T-helper 2 cell treated with Interferon-gamma antibody and Interleukin-4, amounts not matched to agents 100 ng/mL and 5 ng/mL, for 36 hours (primary cell): ENCODE measurements around the gene FREY1. TPM values are rescaled to one million over a fixed set of nuclear protein-coding genes. Genes with fewer than 3 reads are reported as not detected.

ENCODE experiments used
- intact Hi-C: fragments of 100-400 bp; cut with micrococcal nuclease; formaldehyde crosslinking; loops from one replicate; pipeline ENCODE4 v1.15.1; 2023
- total RNA-seq: library from RNA; stranded (reverse); gene quantifications from 2 replicates; pipeline ENCODE4 v1.2.3, GENCODE V29; 2022

The FREY1 gene
- total RNA-seq, 1 donor from 2014 or later = 4.4 TPM

DNA sequence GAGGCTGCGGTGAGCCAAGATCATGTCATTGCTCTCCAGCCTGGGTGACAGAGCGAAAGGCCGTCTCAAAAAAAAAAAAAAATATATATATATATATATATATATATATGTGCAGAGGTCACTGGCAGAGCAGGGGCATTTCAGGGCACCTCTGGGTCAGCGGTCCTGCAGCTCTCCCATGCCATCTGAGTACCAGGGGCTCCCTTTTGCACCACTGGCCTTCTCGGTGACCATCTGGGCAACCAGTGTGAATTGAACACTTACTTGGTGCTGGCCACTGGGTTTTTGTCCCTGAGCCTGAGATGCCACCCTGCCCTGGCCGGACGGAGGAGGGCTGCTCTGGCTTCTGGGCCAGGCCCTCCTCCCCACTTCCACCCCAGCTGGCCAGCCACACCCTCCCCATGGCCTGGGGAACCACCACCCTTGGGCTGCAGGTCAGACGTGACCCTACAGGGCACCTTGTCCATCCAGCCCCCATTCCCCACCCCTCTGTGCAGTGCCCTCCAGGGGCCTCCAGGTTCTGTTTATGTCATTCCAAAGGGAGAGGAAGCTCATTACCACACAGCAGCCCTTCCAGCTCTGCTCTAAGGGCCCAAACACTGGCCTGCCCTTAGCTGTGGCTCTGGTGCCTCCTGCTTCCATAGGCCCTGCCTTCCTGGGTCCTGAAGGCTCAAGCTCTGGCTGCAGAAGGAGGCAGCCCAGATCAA is 11.4 kb downstream of the FREY1 start:
- intact Hi-C loops = no loop called here

DNA sequence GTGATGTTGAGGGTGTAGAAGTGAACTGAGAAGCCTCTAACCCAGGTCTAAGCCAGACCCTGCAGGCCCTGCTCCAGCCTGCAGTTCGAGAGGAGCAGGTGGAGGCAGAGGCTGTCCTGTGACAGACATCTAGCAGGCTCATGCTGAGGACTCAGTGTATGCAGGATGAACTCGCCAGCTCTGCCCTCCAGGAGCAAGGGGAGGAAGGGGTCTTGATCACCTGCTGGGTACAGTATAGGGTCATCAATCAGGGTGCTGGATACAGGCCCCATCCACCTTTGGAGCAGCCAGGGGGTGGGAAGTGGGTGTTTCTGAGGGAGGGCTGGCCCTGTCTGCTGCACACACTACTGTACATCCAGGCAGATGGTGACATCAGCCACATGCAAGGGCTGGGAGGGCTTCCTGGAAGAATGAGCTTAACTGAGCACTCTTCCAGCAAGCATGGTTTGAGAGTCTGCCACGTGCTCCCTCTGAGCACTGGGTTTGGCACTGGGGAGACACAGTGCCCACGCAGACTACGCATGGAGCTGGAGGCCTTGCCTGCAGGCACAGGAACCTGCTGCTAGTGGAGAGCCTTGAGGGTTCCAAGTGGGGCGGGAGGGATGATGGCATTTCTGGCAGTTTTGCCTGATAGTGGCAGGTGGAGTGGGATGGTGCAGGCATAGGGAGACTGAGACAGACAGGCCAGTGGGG is 12.4 kb downstream of the FREY1 start:
- intact Hi-C loops = no loop called here

GRCh38 chr11:45892856-45893255 is 14.2 kb downstream of the FREY1 start:
- intact Hi-C loops = no loop called here

GRCh38 chr11:45890886-45891550 is 16.1 kb downstream of the FREY1 start:
- intact Hi-C loops = no loop called here

- intact Hi-C loops = loop anchor here (5.0 kb wide), 1 partner anchor 43 kb away; the partner anchor contains the start of gene CRY2
Observed at GRCh38 chr11:45889966-45890365, 17.1 kb downstream of the FREY1 start.

DNA sequence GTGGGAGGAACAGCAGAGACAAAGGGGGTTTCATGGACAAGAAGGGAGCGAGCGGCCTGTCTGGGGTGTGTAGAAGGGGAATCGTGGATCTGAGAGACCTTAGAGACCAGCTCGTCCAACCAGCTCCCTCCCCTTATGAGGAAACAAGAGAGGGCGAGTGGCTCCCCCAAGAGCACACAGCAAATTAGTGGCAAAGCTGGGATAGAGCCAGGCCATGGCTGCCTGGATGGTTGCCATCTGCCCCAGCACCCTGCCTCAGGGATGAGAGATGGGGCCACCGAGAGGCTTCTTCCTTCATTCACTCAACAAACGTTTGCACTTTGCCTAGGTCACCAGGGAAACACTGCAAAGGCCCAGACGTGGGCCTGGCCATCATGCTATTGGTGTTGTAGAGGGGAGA is 17.5 kb downstream of the FREY1 start:
- intact Hi-C loops = loop anchor here (5.0 kb wide), 1 partner anchor 42 kb away; the partner anchor contains the start of gene CRY2

DNA sequence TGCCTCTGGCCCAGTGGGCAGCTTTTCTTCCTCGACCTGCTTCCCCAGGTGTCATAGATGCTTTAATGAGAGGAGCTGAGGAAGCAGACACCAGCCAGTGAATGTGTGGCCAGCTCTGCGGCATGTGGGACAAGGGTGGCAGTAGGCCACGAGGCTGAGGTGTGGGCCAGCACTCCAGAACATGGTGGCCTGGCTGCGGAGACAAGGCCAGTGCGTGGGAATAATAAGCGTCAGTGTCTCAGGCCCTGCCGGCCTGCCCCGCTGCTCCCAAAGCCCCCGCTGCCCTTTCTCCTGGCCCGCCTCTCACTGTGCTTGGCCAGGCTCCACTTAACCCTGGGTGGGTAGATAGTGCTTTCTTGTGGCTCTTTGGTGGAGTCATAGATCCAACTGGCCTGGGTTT is 19.5 kb downstream of the FREY1 start:
- intact Hi-C loops = loop anchor here (5.0 kb wide), 1 partner anchor 40 kb away; the partner anchor contains the start of gene CRY2

DNA sequence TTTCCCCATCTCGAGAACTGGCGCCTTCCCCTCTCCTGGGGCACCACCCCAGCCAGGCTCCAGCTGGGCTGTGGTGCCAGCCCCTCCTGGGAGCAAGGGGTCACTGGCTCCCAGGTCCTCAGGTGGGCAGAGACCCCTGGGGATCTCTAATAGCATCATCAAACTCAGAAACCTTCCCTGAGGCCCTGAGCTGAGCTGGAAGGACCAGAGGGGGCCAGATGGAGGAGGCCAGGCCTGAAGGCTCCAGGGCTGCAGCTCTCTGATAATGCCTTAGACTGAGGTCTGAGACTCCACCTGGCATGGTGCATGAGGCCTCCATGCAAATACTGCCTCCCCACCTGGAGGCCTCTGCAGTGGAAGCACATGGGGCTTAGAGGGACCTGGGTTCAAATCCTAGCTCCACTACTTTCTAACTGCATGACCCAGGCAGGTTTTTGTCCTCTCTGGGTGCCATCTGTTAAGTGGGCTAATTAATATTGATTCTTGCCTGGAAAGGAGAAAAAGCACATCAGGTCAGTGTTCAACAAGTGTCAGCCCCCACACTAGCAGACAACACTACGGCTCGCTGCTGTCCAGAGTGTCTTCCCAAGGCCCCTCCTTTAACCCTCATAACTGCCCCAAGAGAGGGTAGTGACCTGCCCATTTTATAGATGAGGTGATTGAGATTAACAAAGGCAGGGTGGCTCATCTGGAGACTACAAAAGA is 20.1 kb downstream of the FREY1 start:
- intact Hi-C loops = loop anchor here (5.0 kb wide), 1 partner anchor 40 kb away; the partner anchor contains the start of gene CRY2

- intact Hi-C loops = loop anchor here (2.0 to 5.0 kb wide), 2 partner anchors 33 to 39 kb away; partner anchors contain the start of gene CRY2
Observed at GRCh38 chr11:45885921-45886721, 20.9 kb downstream of the FREY1 start.

- intact Hi-C loops = loop anchor here (2.0 to 5.0 kb wide), 2 partner anchors 33 to 38 kb away; partner anchors contain the start of gene CRY2
Observed at GRCh38 chr11:45885274-45885920, 21.7 kb downstream of the FREY1 start, which contains the start of gene MAPK8IP1. TSS of gene MAPK8IP1 (plus strand) at chr11:45885651. CDS start at chr11:45885821, 170 bp downstream.

- intact Hi-C loops = loop anchor here (2.0 to 5.0 kb wide), 2 partner anchors 34 to 37 kb away; partner anchors contain the start of gene CRY2
Observed at GRCh38 chr11:45884596-45885185, 22.4 kb downstream of the FREY1 start.

- intact Hi-C loops = no loop called here
Observed at GRCh38 chr11:45881708-45882368, 25.2 kb downstream of the FREY1 start.

GRCh38 chr11:45880772-45881570 is 26.1 kb downstream of the FREY1 start:
- intact Hi-C loops = no loop called here

GRCh38 chr11:45879803-45880686 is 27.0 kb downstream of the FREY1 start:
- intact Hi-C loops = no loop called here

DNA sequence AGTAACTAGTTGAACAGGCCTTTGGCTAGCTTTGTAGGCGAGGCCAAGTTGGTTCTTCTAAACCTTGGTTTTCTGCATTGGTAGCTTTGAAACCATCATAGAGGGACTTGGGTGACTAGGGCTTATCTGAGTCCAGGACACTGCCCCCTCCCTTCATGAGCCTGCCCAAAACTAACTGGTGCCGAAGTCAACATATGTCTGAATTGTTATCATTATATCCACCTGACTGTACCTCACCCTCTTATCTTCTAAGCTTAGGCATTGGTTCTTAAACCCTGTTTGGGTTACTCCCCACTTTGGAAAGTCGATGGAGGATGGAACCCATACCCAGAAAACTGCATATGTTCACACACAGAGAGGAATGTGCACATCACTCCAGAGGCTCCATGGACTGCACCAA is 29.2 kb downstream of the FREY1 start:
- intact Hi-C loops = no loop called here

DNA sequence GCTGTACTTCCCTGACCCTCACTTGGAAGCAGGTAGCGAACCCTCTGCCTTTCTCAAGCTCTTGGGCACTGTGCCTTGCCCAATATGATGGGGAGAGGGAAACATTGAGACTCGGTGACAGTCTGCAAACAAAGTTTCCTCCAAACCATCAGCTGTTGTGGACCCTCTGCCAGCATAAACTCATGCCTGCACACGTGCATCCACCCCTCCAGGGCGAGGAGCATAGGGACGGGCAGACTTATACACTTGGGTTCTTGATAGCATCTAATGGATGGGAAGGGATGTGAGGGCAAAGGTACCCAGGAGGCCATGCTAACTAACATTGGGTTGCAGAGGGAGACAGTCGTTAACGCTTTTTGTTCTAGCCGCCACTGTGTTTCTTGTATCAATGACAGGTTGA is 29.9 kb downstream of the FREY1 start:
- intact Hi-C loops = no loop called here

DNA sequence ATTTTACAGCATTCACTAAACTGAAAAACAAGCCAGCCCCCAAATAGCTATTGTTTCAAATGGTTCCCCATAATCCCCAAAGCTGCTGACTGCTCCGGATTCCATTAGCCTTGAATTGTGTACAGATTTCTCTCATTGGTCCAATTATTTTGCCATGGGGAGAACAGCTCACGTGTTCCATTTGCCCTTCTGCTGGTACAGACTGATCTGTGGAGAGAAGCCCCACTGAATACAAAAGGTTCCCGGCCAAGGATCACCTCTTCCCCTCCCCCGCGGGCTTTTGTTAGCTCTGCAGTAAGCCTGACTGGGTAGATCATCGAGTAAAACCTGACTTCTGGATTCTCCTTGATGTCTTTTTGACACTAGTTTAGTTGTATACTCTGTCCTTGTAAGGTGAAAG is 30.7 kb downstream of the FREY1 start:
- intact Hi-C loops = no loop called here
